Stimulated activated CD4-positive, alpha-beta T cell treated with anti-CD3 and anti-CD28 coated beads, TNF-alpha, amount 100 ng/mL, for 48 hours (primary cell): ENCODE results near the gene ZMYM3.

ENCODE experiments used
- DNase-seq, 3 donors: peaks; one replicate each; pipeline ENCODE4 v3.0.0-alpha.2; 2020; ENCODE audit warnings: low read depth in 3 of 3

ZMYM3 gene

DNA sequence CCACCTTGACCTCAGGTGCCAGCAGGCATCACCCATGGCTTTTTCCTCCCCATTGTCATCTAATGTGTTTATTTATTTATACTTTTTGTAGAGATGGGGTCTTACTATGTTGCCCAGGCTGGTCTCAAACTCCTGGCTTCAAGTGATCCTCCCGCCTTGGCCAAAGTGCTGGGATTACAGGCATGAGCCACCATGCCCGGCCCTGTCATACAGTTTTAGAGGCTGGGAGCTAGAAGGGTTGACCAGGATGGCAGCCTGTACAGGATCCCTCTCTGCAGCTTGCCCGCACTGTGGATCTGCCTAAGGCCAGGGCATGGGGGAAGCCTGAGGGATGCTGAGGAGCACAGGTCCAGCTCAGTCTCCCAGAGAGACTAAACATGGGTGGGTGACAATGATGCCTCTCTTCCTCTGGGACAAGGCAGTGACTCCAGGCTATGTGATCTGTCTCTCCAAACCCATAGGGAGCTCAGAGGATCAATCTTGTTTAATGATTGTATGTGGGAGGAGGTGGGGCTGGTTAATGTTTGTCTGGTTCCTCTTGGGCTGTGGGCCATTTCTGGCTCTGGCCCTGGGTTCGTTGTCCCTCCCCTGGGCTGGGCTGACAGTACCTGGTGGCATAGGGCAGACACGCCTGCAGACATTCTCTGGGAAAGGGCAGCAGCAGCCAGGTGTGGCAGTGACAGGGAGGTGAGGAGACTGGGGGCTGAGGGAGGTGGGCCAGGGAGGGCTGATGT, 39.2 kb downstream of the ZMYM3 start:
- no peak for DNase-seq

DNA sequence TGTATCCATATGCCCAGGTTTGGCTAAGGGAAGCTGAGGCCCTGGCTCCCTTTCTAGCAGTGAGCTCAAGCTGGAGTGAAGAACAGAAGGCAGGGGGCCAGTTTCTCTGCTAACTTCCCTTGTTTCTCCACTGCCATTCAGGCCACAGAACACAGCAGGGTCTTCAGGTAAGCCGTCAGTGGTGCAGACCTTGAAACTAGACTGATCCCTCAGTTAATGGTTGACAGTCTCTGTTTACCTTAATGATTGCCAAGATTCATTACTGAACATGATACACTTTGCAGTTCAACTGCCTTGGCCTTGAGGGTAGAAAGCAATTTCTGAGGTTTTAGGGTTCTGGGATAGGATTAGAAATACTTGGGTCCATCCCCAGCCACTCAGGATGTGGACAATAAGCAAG, 39.8 kb downstream of the ZMYM3 start:
- DNase-seq = no peak

DNA sequence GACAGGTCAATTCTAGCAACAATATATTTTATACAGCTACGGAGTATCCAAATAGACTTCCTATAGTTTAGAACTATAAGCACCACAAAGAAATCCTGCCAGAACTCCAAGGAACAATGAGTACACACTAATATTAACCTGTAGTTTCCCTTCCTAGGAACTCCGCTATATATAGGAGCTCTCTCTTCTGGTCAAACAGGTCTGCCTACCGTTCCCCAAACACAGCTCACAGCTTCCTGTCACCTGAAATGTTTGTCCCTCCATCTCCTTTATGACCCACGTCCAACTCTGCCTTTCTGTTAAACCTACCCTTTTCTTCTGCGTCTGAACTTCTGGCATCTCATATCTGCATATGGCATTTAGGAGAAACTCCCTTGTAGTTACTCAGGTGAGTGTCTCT, 41.4 kb downstream of the ZMYM3 start:
- no peak for DNase-seq

DNA sequence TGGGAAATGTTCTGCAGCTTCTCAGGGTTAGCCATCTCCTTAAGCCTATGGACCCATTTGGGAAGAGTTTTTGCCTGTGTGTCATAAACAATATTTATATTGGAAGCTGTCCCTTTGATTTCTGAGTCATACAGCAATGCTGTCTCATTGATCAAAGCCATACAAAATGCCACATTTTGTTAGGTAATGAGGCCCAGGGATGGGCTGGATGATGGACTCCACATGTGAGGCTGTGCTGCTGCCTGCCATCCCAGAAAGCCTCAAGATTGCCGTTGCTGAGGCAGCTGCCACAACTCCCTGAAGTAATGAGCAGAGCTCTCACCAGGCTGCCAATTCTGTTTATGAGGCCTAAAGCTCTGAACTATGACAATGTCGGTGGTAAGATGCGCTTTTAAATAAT, 43.1 kb downstream of the ZMYM3 start:
- DNase-seq = no peak

DNA sequence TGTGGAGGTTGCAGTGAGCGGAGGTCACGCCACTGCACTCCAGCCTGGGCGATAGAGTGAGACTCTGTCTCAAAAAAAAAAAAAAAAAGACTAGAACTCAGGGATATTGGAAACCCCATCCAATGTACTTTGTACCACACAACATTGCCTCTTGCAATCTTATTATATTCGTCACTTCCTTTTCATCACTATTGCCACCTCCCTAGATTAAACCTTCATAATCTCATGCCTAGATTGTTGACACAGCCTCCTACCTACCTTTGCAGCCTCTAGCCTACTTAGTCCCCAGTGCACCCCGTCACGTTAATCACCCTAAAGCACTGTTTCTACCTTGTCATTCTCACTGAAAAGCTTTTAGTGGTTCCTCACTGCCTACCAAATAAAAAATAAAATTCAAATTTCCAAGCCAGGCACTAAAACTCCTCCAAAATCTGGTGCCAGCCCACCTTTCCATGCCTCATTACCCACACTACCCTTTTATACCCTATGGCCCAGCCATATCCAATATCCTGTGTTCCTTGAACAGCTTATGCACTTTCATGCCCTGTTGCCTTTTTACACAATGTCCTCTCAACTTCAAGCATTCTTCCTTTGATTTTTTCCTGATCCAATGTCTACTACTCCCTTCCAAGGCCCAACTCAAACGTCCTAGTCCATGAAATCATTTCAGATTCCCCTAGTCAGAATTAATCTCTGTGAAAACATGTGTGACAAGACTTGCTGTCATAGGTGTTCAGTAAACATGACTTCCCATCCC, 54.5 kb downstream of the ZMYM3 start:
- DNase-seq = no peak

DNA sequence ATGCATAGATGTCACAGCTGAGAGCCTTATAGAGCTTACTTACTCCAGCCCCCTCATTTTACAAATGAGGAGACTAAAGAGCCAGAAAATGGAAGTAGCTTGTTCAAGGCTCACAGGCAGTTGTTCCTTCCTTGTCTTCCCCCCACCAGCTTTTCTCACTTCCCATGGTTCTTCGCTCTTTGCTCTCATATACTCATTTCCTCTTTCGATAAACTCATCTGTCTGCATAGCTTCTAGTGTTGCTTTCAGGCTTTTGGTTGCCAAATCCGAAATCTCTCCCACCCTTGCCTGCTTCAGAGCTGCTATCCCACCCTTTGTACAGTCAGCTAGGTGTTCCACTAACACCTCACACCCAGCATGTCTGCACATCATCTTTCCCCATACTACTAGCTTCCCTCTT, 55.9 kb downstream of the ZMYM3 start:
- peak in 1 of 3 donors; percentile 3 for DNase-seq

DNA sequence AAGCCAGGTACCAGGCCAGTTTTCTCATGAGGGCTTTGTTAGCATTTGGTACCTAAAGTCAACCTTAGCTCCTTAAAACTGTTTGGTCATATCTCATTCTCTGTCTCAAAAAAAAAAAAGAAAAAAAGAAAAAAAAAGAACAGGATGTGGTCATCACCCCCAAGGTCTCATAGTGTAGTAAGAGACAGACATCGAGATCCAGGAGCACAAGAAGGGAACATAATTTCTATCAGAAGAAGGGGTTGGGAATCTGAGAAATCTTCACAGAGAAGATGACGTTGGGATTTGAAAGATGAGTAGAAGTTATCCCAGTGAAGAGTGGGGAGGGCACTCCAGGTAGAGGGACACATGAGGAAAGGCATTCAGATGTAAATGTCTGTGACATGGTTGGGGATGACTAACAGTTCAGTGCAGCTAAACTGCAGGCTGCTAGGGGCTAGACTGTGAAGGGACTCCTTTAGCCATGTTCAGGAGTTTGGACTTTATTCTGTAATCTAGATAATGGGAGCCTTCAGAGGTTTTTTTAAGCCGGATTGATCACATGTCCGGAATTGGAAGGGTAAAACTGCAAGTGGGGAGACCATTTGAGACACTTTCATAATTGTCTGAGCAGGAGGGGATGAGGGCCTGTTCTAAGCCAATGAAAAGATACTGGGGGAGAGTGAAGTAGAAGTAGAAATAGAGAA, 57.8 kb downstream of the ZMYM3 start:
- DNase-seq = no peak

DNA sequence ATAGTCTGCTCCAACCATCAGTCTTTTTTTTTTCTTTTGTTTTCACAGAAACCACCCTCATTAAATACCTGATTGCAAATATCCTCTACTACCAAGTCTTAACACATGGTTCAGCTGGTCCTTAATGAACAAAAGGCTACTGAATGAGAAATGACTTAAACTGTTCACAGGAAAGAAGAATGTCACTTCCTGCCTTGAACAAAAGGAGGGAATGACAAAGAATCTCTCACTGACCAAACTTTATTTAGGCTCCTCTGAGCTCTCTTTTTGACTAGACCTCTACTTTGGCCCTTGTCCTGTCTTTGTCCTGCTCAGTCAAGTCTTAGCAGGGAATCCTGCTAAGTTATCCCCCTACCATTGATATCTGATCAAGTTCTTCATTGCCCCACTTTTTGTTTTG, 62.7 kb downstream of the ZMYM3 start:
- DNase-seq = no peak
